ENCODE measurements around the gene IQCK.

GRCh38 chr16:19861811-19862327, 143.8 kb downstream of the IQCK start:
- TF ChIP-seq, protein P1, sequence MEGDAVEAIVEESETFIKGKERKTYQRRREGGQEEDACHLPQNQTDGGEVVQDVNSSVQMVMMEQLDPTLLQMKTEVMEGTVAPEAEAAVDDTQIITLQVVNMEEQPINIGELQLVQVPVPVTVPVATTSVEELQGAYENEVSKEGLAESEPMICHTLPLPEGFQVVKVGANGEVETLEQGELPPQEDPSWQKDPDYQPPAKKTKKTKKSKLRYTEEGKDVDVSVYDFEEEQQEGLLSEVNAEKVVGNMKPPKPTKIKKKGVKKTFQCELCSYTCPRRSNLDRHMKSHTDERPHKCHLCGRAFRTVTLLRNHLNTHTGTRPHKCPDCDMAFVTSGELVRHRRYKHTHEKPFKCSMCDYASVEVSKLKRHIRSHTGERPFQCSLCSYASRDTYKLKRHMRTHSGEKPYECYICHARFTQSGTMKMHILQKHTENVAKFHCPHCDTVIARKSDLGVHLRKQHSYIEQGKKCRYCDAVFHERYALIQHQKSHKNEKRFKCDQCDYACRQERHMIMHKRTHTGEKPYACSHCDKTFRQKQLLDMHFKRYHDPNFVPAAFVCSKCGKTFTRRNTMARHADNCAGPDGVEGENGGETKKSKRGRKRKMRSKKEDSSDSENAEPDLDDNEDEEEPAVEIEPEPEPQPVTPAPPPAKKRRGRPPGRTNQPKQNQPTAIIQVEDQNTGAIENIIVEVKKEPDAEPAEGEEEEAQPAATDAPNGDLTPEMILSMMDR (IDR thresholded peaks at IDR 0.05; ENCODE audit: extremely low read depth in 1 of 2, insufficient read depth in 1 of 2, low read depth in 1 of 2, low read length in 2 of 2): no peak
- TF ChIP-seq JUN (IDR thresholded peaks at IDR 0.05; ENCODE audit: borderline replicate concordance, insufficient read depth, insufficient read length, low read depth): no peak
- TF ChIP-seq EZH2 (IDR thresholded peaks at IDR 0.05; ENCODE audit: borderline replicate concordance, low read depth, low read length, severe bottlenecking): no peak
- no peak for TF ChIP-seq POLR2A (IDR thresholded peaks at IDR 0.05; ENCODE audit: low read depth, low read length)
- no peak for TF ChIP-seq GATA2 (IDR thresholded peaks at IDR 0.05; ENCODE audit: insufficient read depth, insufficient read length, low read depth, low read length)
- no peak for TF ChIP-seq MAX (IDR thresholded peaks at IDR 0.05; ENCODE audit: insufficient read depth, insufficient read length)
- no peak for TF ChIP-seq MYC (IDR thresholded peaks at IDR 0.05; ENCODE audit: low read depth, low read length)

All from endothelial cell of umbilical vein (primary cell).